ENCODE measurements around the gene TPRN.

Gene TPRN

DNA sequence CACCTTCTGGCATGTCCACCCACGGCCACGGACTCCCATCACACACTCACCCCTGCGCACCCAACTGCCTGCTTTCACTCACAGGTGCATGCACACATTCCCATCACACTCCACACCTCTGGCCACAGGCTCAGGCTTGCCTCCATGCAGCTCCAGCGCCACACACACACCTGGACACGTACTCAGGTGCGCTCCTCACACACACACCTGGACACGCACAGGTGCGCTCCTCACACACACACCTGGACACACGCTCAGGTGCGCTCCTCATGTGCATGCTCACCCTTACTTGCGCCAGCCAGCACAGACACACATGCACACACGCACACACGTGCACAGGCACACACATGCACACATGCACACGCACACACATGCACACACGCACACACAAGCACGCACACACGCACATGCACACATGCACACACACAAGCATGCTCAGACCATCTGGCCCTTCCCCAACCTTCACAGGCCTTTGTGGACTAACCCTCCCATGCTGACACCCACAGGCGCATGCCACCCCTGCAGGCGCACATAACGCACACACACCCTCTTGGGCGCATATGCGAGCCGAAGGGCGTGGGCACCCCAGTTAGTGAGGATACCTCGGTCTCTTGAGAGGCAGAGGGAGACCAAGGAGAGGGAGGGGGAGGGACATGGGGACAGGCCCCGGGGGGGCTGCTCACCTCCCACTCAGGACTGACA lies 53.3 kb downstream of the TPRN start:
- H3K4me3 ChIP-seq (ENCODE audit: control insufficient read depth in 1 of 7, extremely low read depth in 1 of 7, insufficient read depth in 4 of 7, low read depth in 2 of 7, low read length in 6 of 7): no peak overlapping the region
- H3K36me3 ChIP-seq (ENCODE audit: control insufficient read depth in 4 of 4, insufficient read depth in 4 of 4, low read length in 3 of 4): no peaks in the 10 kb centered on the region
- H3K4me1 ChIP-seq (ENCODE audit: control extremely low read depth in 1 of 4, control insufficient read depth in 4 of 4, insufficient read depth in 4 of 4, low read length in 3 of 4): no peaks in the 10 kb centered on the region
- WGBS (ENCODE audit: insufficient coverage): 89% methylated on average over 20 of the region's 26 CpGs
- no peak for DNase-seq
- peaks cover 0 to 55% (median 4%) of the 10 kb centered on the region in 5 experiments for H3K27me3 ChIP-seq (replicated peaks in 2 of 5; ENCODE audit: control insufficient read depth in 4 of 5, insufficient read depth in 5 of 5, low read length in 4 of 5)
- ChIA-PET POLR2A (no interaction called here), CTCF (no interaction called here)
- H3K27ac ChIP-seq (ENCODE audit: insufficient read depth in 1 of 2, low read depth in 1 of 2, low read length in 2 of 2, poor library complexity in 1 of 2, severe bottlenecking in 2 of 2): no peak overlapping the region
- H3K9me3 ChIP-seq (ENCODE audit: control extremely low read depth in 1 of 5, control insufficient read depth in 4 of 5, insufficient read depth in 2 of 5, low read depth in 1 of 5, low read length in 4 of 5): no peaks in the 10 kb centered on the region

DNA sequence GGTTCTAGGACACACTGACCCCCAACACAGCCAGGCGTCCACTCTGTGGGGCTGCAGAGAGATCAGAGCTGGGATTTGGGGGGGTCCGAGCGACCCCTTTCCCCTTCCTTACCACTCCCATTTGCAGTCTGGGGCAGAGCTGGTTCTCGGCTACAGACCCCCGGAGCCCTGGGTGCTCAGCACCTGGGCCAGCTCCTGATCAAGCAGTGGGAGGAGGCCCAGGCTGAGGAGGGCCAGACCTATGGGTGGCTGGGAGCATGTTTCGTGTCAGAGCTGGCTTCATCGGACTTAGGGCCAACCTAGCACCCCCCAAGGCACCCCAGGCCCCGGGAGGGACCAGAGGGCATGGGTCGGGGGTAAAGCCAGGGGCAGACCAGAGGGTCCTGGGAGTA lies 54.0 kb downstream of the TPRN start:
- WGBS (ENCODE audit: insufficient coverage): 69% methylated on average over 6 of the region's 9 CpGs
- no peak for DNase-seq
- no peaks in the 10 kb centered on the region for H3K9me3 ChIP-seq (ENCODE audit: control extremely low read depth in 1 of 5, control insufficient read depth in 4 of 5, insufficient read depth in 2 of 5, low read depth in 1 of 5, low read length in 4 of 5)
- peaks cover 0 to 62% (median 8%) of the 10 kb centered on the region in 5 experiments for H3K27me3 ChIP-seq (replicated peaks in 2 of 5; ENCODE audit: control insufficient read depth in 4 of 5, insufficient read depth in 5 of 5, low read length in 4 of 5)
- no peak overlapping the region for H3K4me3 ChIP-seq (ENCODE audit: control insufficient read depth in 1 of 7, extremely low read depth in 1 of 7, insufficient read depth in 4 of 7, low read depth in 2 of 7, low read length in 6 of 7)
- H3K4me1 ChIP-seq (ENCODE audit: control extremely low read depth in 1 of 4, control insufficient read depth in 4 of 4, insufficient read depth in 4 of 4, low read length in 3 of 4): no peaks in the 10 kb centered on the region
- CTCF ChIA-PET: no interaction called here
- H3K27ac ChIP-seq (ENCODE audit: insufficient read depth in 1 of 2, low read depth in 1 of 2, low read length in 2 of 2, poor library complexity in 1 of 2, severe bottlenecking in 2 of 2): no peak overlapping the region
- POLR2A ChIA-PET: no interaction called here
- no peaks in the 10 kb centered on the region for H3K36me3 ChIP-seq (ENCODE audit: control insufficient read depth in 4 of 4, insufficient read depth in 4 of 4, low read length in 3 of 4)

DNA sequence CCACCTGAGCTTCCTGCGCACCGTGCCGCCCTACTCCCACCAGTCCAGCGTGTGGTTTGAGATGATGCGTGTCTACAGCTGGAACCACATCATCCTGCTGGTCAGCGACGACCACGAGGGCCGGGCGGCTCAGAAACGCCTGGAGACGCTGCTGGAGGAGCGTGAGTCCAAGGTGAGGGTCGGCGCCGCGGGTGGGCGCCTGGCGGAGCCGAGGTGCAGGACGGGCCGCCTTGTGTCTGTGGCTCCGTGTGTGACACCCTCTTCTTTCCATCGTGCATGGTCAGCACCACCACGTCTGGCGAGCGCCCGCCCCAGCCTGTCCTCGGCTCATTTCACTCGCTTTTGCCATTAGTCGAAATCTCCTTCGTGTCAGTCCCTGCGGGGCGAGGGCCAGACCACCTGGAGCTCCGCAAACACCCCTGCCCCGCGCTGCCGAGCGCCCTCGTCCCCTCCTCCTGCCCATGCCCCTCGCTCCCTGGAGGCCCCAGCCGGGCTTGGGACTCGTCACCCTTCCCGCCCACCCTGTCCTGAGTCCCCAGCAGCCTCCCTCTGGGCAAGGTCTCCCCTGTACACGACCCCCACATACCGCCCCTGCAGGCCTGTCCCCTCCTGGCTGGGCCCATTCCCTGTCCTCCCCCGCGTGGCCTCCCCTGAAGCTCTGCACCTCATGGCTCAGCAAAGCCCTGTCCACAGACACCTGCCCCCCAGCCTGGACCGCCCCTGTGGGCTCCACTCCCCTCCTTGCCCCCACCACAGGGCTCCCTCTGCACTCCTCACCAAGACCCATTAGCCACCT lies 54.6 kb downstream of the TPRN start:
- no peaks in the 10 kb centered on the region for H3K36me3 ChIP-seq (ENCODE audit: control insufficient read depth in 4 of 4, insufficient read depth in 4 of 4, low read length in 3 of 4)
- no peak overlapping the region for H3K4me3 ChIP-seq (ENCODE audit: control insufficient read depth in 1 of 7, extremely low read depth in 1 of 7, insufficient read depth in 4 of 7, low read depth in 2 of 7, low read length in 6 of 7)
- H3K27ac ChIP-seq (ENCODE audit: insufficient read depth in 1 of 2, low read depth in 1 of 2, low read length in 2 of 2, poor library complexity in 1 of 2, severe bottlenecking in 2 of 2): no peak overlapping the region
- POLR2A ChIA-PET: interaction anchor here (0.5 kb wide), 1 partner anchor 115 kb away, joined by 3 read pairs; no protein-coding TSS in a partner anchor
- CTCF ChIA-PET: no interaction called here
- H3K27me3 ChIP-seq (replicated peaks in 2 of 5; ENCODE audit: control insufficient read depth in 4 of 5, insufficient read depth in 5 of 5, low read length in 4 of 5): peaks cover 0 to 68% (median 12%) of the 10 kb centered on the region in 5 experiments
- no peak for DNase-seq
- no peaks in the 10 kb centered on the region for H3K4me1 ChIP-seq (ENCODE audit: control extremely low read depth in 1 of 4, control insufficient read depth in 4 of 4, insufficient read depth in 4 of 4, low read length in 3 of 4)
- 56% methylated on average over 46 of the region's 49 CpGs for WGBS (ENCODE audit: insufficient coverage)
- no peaks in the 10 kb centered on the region for H3K9me3 ChIP-seq (ENCODE audit: control extremely low read depth in 1 of 5, control insufficient read depth in 4 of 5, insufficient read depth in 2 of 5, low read depth in 1 of 5, low read length in 4 of 5)

DNA sequence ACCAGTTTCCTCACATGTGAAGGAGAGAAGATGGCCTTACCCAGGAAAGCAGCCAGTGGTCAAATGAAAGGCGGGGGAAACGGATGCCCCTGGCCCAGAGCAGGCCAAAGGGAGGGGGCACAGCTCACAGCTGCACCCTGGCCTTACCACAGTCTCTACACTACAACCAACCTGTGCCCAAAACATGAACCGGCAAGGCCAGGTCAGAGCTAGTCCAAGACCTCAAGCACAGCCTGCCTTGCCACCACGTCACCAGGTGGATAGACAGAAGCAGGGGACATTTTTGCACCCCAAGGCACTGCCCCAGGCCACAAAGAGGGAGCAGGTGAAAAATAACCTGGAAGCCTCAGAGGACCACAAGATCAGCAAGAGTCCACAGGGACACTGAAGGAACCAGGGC lies 57.1 kb downstream of the TPRN start:
- H3K4me1 ChIP-seq (ENCODE audit: control extremely low read depth in 1 of 4, control insufficient read depth in 4 of 4, insufficient read depth in 4 of 4, low read length in 3 of 4): peaks cover 0 to 9% (median 6%) of the 10 kb centered on the region in 4 experiments
- no peak overlapping the region for H3K4me3 ChIP-seq (ENCODE audit: control insufficient read depth in 1 of 7, extremely low read depth in 1 of 7, insufficient read depth in 4 of 7, low read depth in 2 of 7, low read length in 6 of 7)
- H3K27ac ChIP-seq (ENCODE audit: insufficient read depth in 1 of 2, low read depth in 1 of 2, low read length in 2 of 2, poor library complexity in 1 of 2, severe bottlenecking in 2 of 2): no peak overlapping the region
- DNase-seq: no peak
- ChIA-PET POLR2A (no interaction called here), CTCF (interaction anchor here (1.5 kb wide), 1 partner anchor 14 kb away, joined by 3 read pairs; no protein-coding TSS in a partner anchor)
- 58% methylated on average over 3 of the region's 4 CpGs for WGBS (ENCODE audit: insufficient coverage)
- no peaks in the 10 kb centered on the region for H3K9me3 ChIP-seq (ENCODE audit: control extremely low read depth in 1 of 5, control insufficient read depth in 4 of 5, insufficient read depth in 2 of 5, low read depth in 1 of 5, low read length in 4 of 5)
- H3K36me3 ChIP-seq (ENCODE audit: control insufficient read depth in 4 of 4, insufficient read depth in 4 of 4, low read length in 3 of 4): no peaks in the 10 kb centered on the region
- peaks cover 0 to 82% (median 22%) of the 10 kb centered on the region in 5 experiments for H3K27me3 ChIP-seq (replicated peaks in 2 of 5; ENCODE audit: control insufficient read depth in 4 of 5, insufficient read depth in 5 of 5, low read length in 4 of 5)

DNA sequence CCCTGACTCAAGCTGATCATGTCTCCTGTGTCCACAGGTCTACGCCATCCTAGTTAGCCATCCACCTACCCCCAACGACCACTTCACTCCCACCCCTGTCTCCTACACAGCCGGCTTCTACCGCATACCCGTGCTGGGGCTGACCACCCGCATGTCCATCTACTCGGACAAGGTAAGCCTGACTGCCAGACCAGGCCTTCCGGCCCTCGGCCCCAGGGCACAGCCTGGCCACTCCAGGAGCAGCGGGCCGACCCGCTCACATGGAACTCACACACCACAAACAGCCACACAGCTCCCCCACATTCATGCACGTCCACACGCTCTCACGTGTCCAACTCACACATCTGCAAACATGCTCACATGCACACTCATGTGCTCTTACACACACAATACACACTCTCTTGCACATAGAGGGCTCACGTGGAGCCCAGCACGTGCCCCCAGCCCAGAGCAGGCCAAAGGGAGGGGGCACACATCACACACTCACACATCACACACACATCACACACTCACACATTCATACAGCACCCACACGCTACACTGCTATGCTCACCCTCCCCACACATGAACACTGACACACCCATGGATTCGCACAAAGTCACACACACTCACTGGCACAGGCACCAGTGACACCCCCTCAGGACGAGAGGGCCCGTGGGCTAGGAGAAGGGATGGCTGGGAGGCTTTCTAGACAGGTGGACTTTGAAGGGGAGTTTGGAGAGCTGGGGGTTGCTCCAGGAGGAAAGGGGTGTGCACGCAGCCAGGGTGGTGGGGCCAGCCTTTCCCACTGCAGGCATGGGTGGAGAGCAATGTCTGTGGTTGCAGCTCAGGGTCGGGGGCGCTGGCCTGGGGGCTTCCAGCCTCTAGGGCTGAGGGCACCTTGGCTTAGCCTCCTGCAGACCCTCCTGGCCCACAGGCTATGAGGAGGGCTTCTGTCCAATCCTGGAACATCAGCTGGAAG lies 58.3 kb downstream of the TPRN start:
- no peak overlapping the region for H3K4me3 ChIP-seq (ENCODE audit: control insufficient read depth in 1 of 7, extremely low read depth in 1 of 7, insufficient read depth in 4 of 7, low read depth in 2 of 7, low read length in 6 of 7)
- ChIA-PET POLR2A (no interaction called here), CTCF (interaction anchor here (1.3 kb wide), 1 partner anchor 9 kb away, joined by 3 read pairs; no protein-coding TSS in a partner anchor)
- no peak for DNase-seq
- H3K27ac ChIP-seq (ENCODE audit: insufficient read depth in 1 of 2, low read depth in 1 of 2, low read length in 2 of 2, poor library complexity in 1 of 2, severe bottlenecking in 2 of 2): no peak overlapping the region
- peaks cover 0 to 15% (median 7%) of the 10 kb centered on the region in 4 experiments for H3K4me1 ChIP-seq (ENCODE audit: control extremely low read depth in 1 of 4, control insufficient read depth in 4 of 4, insufficient read depth in 4 of 4, low read length in 3 of 4)
- WGBS (ENCODE audit: insufficient coverage): 89% methylated on average over 21 of the region's 24 CpGs
- no peaks in the 10 kb centered on the region for H3K9me3 ChIP-seq (ENCODE audit: control extremely low read depth in 1 of 5, control insufficient read depth in 4 of 5, insufficient read depth in 2 of 5, low read depth in 1 of 5, low read length in 4 of 5)
- peaks cover 0 to 84% (median 27%) of the 10 kb centered on the region in 5 experiments for H3K27me3 ChIP-seq (replicated peaks in 2 of 5; ENCODE audit: control insufficient read depth in 4 of 5, insufficient read depth in 5 of 5, low read length in 4 of 5)
- no peaks in the 10 kb centered on the region for H3K36me3 ChIP-seq (ENCODE audit: control insufficient read depth in 4 of 4, insufficient read depth in 4 of 4, low read length in 3 of 4)

Data from common myeloid progenitor, CD34-positive (primary cell).